Breast epithelium (tissue), 3 donors: Measurements from ENCODE around the gene PPP1R16B.

Experiments used
- POLR2A ChIP-seq: fragments of 450-650 bp; IDR thresholded peaks from one replicate; pipeline ENCODE4 v1.6.1; 2016; ENCODE audit warnings: antibody characterized with exemption, mild to moderate bottlenecking, moderate library complexity
- TF ChIP-seq, protein P1 (sequence below), 3 donors: fragments of 450-650 bp; IDR thresholded peaks; one replicate each; pipeline ENCODE4 v1.5.1; 2016 to 2017; ENCODE audit warnings: antibody characterized with exemption in 3 of 3, mild to moderate bottlenecking in 3 of 3, moderate library complexity in 3 of 3

DNA sequence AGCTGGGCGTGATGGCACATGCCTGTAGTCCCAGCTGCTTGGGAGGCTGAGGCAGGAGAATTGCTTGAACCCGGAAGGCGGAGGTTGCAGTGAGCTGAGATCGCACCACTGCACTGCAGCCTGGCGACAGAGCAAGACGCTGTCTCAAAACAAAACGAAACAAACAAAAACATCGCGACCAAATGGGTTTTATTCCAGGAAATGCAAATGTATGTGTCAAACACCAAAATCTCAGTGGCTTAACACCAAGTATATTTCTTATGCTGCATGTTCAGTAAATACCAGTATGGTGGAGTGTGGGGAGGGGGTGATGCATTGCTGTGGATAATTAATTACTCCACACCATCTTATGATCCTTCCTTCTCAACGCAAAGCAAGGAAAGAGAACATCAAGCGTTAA lies 29.1 kb upstream of the PPP1R16B start:
- TF ChIP-seq, protein P1, sequence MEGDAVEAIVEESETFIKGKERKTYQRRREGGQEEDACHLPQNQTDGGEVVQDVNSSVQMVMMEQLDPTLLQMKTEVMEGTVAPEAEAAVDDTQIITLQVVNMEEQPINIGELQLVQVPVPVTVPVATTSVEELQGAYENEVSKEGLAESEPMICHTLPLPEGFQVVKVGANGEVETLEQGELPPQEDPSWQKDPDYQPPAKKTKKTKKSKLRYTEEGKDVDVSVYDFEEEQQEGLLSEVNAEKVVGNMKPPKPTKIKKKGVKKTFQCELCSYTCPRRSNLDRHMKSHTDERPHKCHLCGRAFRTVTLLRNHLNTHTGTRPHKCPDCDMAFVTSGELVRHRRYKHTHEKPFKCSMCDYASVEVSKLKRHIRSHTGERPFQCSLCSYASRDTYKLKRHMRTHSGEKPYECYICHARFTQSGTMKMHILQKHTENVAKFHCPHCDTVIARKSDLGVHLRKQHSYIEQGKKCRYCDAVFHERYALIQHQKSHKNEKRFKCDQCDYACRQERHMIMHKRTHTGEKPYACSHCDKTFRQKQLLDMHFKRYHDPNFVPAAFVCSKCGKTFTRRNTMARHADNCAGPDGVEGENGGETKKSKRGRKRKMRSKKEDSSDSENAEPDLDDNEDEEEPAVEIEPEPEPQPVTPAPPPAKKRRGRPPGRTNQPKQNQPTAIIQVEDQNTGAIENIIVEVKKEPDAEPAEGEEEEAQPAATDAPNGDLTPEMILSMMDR (IDR thresholded peaks at IDR 0.05), result no peak
- no peak for TF ChIP-seq POLR2A
